ENCODE data around the gene NPAS2. TPM values are rescaled to one million over a fixed set of nuclear protein-coding genes. Genes with fewer than 3 reads are reported as not detected.

Gene NPAS2
- total and polyA plus RNA-seq, 2 of the 8 experiments (the other 6 are each of a cell fraction or from before 2014, with no cell fraction given), result 1.8 to 1.9 TPM

DNA sequence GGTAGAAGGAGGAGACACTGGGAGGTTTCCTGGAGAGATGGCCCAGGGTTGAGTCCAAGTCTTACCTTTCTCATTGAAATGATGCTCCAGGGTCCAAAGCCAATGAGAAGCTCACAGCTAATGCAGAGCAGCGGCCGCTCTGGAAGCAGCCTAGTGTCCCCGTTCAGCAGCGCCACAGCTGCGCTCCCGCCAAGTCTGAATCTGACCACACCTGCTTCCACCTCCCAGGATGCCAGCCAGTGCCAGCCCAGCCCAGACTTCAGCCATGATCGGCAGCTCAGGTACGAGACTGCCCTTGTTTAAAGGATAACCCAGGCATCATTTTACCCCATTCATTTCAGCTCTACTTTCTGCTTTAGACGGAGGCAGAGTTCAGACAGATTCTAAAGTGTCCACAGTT, 170.2 kb downstream of the NPAS2 start:
- Histone ChIP-seq H3K4me2 (ENCODE audit: insufficient read depth in 1 of 2, low read depth in 2 of 2, low read length in 2 of 2) (no peak overlapping the region), H3K27me3 (replicated peaks in 1 of 4; ENCODE audit: control insufficient read depth in 3 of 4, extremely low read depth in 1 of 4, insufficient read depth in 3 of 4, low read length in 3 of 4) (no peaks in the 10 kb centered on the region), H3K9ac (replicated peaks in 1 of 4; ENCODE audit: extremely low read depth in 1 of 4, low read depth in 3 of 4, low read length in 3 of 4) (no peak overlapping the region), H2AFZ (ENCODE audit: low read length) (no peak overlapping the region), H3K36me3 (ENCODE audit: control insufficient read depth in 2 of 4, insufficient read depth in 4 of 4, low read length in 3 of 4) (no peaks in the 10 kb centered on the region), H2BK20ac (ENCODE audit: low read length) (no peak overlapping the region), H4K20me1 (replicated peaks in 1 of 2; ENCODE audit: control insufficient read depth in 1 of 2, insufficient read depth in 2 of 2, low read length in 2 of 2) (no peaks in the 10 kb centered on the region), H4K91ac (replicated peaks; ENCODE audit: insufficient read length, low read length) (no peak overlapping the region), H3K14ac (ENCODE audit: insufficient read length) (no peak overlapping the region), H3K23ac (ENCODE audit: insufficient read length) (no peak overlapping the region), H2BK15ac (ENCODE audit: low read length) (no peak overlapping the region), H3K23me2 (ENCODE audit: low read depth, low read length) (no peaks in the 10 kb centered on the region; the same call in 1 of the 2 replicates), H4K8ac (ENCODE audit: extremely low read depth, insufficient read depth, low read length) (no peak overlapping the region; the same call in 1 of the 2 replicates), H3K4ac (replicated peaks; ENCODE audit: insufficient read length, low read depth, low read length) (no peak overlapping the region), H3K9me3 (ENCODE audit: insufficient read depth in 2 of 2, low read depth in 1 of 2, low read length in 1 of 2) (no peaks in the 10 kb centered on the region), H2BK120ac (replicated peaks; ENCODE audit: low read depth, low read length) (no peak overlapping the region), H3K27ac (ENCODE audit: low read depth, low read length) (no peak overlapping the region), H4K5ac (ENCODE audit: insufficient read length, low read depth, low read length) (no peak overlapping the region), H3K4me3 (ENCODE audit: extremely low read depth in 1 of 4, insufficient read depth in 2 of 4, low read depth in 3 of 4, low read length in 4 of 4) (no peak overlapping the region), H3K79me1 (ENCODE audit: low read depth, low read length) (no peaks in the 10 kb centered on the region), H3K56ac (replicated peaks; ENCODE audit: insufficient read length, low read depth, low read length) (no peak overlapping the region), H3K79me2 (ENCODE audit: control insufficient read depth in 1 of 2, insufficient read depth in 2 of 2, low read length in 2 of 2) (no peaks in the 10 kb centered on the region), H2AK5ac (ENCODE audit: low read depth, low read length) (no peak overlapping the region), H3K4me1 (replicated peaks in 1 of 4; ENCODE audit: control insufficient read depth in 3 of 4, insufficient read depth in 4 of 4, low read length in 3 of 4) (peaks cover 0 to 2% (median under 1%) of the 10 kb centered on the region in 4 experiments; a peak in 2 of 7 replicates), H3K18ac (ENCODE audit: extremely low read depth, low read length) (no peak overlapping the region), H2BK12ac (ENCODE audit: low read depth, low read length) (no peak overlapping the region), H2BK5ac (ENCODE audit: low read depth, low read length) (no peak overlapping the region)
- CTCF ChIA-PET (ENCODE audit: partially characterized antibody), result interaction anchor here (0.5 to 2.7 kb wide), 5 partner anchors 14 to 383 kb away, joined by 3 to 14 read pairs (median 3); no protein-coding TSS in a partner anchor
- FAIRE-seq, result no peak
- POLR2A ChIA-PET (ENCODE audit: partially characterized antibody), result interaction anchor here (1.0 to 7.0 kb wide), 2 partner anchors 10 to 15 kb away, joined by 3 to 63 read pairs; partner anchors contain the start of gene RPL31
- TF ChIP-seq SAP30 (IDR thresholded peaks at IDR 0.05; ENCODE audit: insufficient read depth, insufficient replicate concordance, low read length), result no peak
- no peak for TF ChIP-seq KDM4A (IDR thresholded peaks at IDR 0.05; ENCODE audit: low read depth, low read length, severe bottlenecking)
- TF ChIP-seq ATF2 (IDR thresholded peaks at IDR 0.05; ENCODE audit: low read length), result no peak
- TF ChIP-seq KDM5A (IDR thresholded peaks at IDR 0.05; ENCODE audit: low read length), result no peak
- TF ChIP-seq EP300 (IDR thresholded peaks at IDR 0.05; ENCODE audit: borderline replicate concordance in 1 of 2, low read depth in 2 of 2, low read length in 2 of 2), result no peak
- TF ChIP-seq, protein P1, sequence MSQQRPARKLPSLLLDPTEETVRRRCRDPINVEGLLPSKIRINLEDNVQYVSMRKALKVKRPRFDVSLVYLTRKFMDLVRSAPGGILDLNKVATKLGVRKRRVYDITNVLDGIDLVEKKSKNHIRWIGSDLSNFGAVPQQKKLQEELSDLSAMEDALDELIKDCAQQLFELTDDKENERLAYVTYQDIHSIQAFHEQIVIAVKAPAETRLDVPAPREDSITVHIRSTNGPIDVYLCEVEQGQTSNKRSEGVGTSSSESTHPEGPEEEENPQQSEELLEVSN (IDR thresholded peaks at IDR 0.05), result no peak
- no peak for TF ChIP-seq ASH2L (IDR thresholded peaks at IDR 0.05; ENCODE audit: low read length)
- TF ChIP-seq SRF (IDR thresholded peaks at IDR 0.05; ENCODE audit: low read depth, low read length), result no peak
- WGBS, 2 experiments (ENCODE audit: extremely low coverage in 1 of 2, insufficient coverage in 1 of 2, insufficient read length in 1 of 2, insufficient replicate concordance in 2 of 2, low coverage in 1 of 2, low lambda C conversion rate in 2 of 2, missing lambda C conversion rate in 1 of 2), result 91% methylated on average over 9 of the region's 9 CpGs; no CpG with 5 or more reads in 1 of the 2 experiments
- DNase-seq (ENCODE audit: low read depth in 1 of 2, low spot score in 2 of 2), result no peak

Measured in H1 (cell line).